ENCODE results near the gene ATG101. TPM values are rescaled to one million over a fixed set of nuclear protein-coding genes. Genes with fewer than 3 reads are reported as not detected.

The ATG101 gene
- total and polyA plus RNA-seq, 2 of the 13 experiments (the other 11 are each of a cell fraction or from before 2014, with no cell fraction given): 58.2 to 67.7 TPM

DNA sequence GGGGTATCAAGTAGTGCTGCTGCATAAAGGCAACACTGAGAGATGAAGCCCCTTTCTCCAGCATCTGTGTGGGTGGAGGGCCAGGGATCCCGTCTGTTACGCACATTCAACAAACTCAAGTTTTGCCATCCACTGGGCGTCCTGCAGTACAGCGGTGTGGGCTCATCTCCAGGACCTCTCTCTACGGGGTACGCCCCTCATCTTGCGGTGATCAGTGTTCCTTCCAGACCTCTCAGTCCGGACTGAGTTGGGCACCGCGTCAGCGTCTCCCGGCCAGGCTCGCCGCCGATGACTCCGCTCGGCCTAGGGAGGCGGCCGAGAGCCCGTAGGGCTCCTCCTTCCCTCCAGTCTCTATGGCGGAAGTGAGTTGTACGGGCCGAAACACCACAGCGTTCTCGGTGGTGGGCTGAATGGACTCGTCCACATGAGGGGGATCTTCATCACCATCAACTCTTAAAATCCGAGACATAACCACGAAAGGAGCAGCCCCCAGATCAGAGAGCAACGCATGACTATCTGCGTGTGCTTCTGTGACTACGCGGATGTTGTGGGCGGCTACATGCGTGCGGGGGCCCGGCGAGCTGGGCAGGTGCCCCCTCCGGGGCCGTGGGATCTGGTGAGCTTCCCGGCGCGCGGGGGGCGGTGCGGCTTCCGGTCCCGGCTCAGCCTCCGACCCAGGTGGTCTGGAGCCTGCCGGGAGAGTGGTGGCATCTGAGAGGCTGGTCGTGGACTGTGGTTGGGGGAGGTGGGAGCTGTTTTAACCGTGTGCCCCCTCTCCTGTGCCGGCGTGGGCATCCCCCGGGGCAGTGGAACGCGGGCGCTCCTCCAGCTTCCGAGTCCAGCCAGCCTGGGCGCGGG lies at the start of gene ATG101 (continued):
- TF ChIP-seq KLF6 (CRISPR knock-in tag; IDR thresholded peaks at IDR 0.05) (peak; percentile 61; the same call in 1 of the 2 replicates), ZBTB7B (CRISPR knock-in tag; IDR thresholded peaks at IDR 0.05) (peak; percentile 67), SNRNP70 (IDR thresholded peaks at IDR 0.05; ENCODE audit: low read depth, low read length) (no peak), ZNF33B (CRISPR knock-in tag; IDR thresholded peaks at IDR 0.05) (0 out of 2 replicates have a peak, but pooled peaks have one; percentile 25), CEBPB (IDR thresholded peaks at IDR 0.05; ENCODE audit: borderline replicate concordance, low read depth, low read length) (no peak), ZNF484 (CRISPR knock-in tag; IDR thresholded peaks at IDR 0.05; ENCODE audit: borderline replicate concordance, low read depth) (no peak), HOXD1 (CRISPR knock-in tag; IDR thresholded peaks at IDR 0.05) (no peak), ZNF781 (CRISPR knock-in tag; IDR thresholded peaks at IDR 0.05; ENCODE audit: borderline replicate concordance, not compliant biosample characterization) (no peak), PLRG1 (conservative IDR thresholded peaks at IDR 0.05) (no peak), RFX1 (IDR thresholded peaks at IDR 0.05) (no peak)
- TF ChIP-seq, protein P1, sequence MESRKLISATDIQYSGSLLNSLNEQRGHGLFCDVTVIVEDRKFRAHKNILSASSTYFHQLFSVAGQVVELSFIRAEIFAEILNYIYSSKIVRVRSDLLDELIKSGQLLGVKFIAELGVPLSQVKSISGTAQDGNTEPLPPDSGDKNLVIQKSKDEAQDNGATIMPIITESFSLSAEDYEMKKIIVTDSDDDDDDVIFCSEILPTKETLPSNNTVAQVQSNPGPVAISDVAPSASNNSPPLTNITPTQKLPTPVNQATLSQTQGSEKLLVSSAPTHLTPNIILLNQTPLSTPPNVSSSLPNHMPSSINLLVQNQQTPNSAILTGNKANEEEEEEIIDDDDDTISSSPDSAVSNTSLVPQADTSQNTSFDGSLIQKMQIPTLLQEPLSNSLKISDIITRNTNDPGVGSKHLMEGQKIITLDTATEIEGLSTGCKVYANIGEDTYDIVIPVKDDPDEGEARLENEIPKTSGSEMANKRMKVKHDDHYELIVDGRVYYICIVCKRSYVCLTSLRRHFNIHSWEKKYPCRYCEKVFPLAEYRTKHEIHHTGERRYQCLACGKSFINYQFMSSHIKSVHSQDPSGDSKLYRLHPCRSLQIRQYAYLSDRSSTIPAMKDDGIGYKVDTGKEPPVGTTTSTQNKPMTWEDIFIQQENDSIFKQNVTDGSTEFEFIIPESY (CRISPR knock-in tag; IDR thresholded peaks at IDR 0.05): no peak
- TF ChIP-seq, protein P2, sequence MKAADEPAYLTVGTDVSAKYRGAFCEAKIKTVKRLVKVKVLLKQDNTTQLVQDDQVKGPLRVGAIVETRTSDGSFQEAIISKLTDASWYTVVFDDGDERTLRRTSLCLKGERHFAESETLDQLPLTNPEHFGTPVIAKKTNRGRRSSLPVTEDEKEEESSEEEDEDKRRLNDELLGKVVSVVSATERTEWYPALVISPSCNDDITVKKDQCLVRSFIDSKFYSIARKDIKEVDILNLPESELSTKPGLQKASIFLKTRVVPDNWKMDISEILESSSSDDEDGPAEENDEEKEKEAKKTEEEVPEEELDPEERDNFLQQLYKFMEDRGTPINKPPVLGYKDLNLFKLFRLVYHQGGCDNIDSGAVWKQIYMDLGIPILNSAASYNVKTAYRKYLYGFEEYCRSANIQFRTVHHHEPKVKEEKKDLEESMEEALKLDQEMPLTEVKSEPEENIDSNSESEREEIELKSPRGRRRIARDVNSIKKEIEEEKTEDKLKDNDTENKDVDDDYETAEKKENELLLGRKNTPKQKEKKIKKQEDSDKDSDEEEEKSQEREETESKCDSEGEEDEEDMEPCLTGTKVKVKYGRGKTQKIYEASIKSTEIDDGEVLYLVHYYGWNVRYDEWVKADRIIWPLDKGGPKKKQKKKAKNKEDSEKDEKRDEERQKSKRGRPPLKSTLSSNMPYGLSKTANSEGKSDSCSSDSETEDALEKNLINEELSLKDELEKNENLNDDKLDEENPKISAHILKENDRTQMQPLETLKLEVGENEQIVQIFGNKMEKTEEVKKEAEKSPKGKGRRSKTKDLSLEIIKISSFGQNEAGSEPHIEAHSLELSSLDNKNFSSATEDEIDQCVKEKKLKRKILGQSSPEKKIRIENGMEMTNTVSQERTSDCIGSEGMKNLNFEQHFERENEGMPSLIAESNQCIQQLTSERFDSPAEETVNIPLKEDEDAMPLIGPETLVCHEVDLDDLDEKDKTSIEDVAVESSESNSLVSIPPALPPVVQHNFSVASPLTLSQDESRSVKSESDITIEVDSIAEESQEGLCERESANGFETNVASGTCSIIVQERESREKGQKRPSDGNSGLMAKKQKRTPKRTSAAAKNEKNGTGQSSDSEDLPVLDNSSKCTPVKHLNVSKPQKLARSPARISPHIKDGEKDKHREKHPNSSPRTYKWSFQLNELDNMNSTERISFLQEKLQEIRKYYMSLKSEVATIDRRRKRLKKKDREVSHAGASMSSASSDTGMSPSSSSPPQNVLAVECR (CRISPR knock-in tag; IDR thresholded peaks at IDR 0.05; ENCODE audit: borderline replicate concordance): peak; percentile 88; the same call in 1 of the 2 replicates
- TF ChIP-seq, protein P3, sequence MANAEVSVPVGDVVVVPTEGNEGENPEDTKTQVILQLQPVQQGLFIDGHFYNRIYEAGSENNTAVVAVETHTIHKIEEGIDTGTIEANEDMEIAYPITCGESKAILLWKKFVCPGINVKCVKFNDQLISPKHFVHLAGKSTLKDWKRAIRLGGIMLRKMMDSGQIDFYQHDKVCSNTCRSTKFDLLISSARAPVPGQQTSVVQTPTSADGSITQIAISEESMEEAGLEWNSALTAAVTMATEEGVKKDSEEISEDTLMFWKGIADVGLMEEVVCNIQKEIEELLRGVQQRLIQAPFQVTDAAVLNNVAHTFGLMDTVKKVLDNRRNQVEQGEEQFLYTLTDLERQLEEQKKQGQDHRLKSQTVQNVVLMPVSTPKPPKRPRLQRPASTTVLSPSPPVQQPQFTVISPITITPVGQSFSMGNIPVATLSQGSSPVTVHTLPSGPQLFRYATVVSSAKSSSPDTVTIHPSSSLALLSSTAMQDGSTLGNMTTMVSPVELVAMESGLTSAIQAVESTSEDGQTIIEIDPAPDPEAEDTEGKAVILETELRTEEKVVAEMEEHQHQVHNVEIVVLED (CRISPR knock-in tag; IDR thresholded peaks at IDR 0.05; ENCODE audit: borderline replicate concordance): peak; percentile 68; the same call in 1 of the 2 replicates
- TF ChIP-seq, protein P4, sequence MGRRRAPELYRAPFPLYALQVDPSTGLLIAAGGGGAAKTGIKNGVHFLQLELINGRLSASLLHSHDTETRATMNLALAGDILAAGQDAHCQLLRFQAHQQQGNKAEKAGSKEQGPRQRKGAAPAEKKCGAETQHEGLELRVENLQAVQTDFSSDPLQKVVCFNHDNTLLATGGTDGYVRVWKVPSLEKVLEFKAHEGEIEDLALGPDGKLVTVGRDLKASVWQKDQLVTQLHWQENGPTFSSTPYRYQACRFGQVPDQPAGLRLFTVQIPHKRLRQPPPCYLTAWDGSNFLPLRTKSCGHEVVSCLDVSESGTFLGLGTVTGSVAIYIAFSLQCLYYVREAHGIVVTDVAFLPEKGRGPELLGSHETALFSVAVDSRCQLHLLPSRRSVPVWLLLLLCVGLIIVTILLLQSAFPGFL (CRISPR knock-in tag; IDR thresholded peaks at IDR 0.05): no peak

Data from HepG2 (cell line).